HepG2 (cell line): ENCODE data around the gene TXNDC2. TPM values are rescaled to one million over a fixed set of nuclear protein-coding genes. Genes with fewer than 3 reads are reported as not detected.

ENCODE experiments used
- ATAC-seq: fragments of 200-7000 bp; cut with Tn5 transposase; 3 replicates; pipeline ENCODE4 v1.9.1; 2020; ENCODE audit warnings: mild to moderate bottlenecking, moderate library complexity
- BruUV-seq: library from RNA; stranded (reverse); fragments of 400-500 nt; replicated peaks from 2 replicates; lab custom pipeline; 2021; lab: Mats Ljungman, UMichigan
- CTCF ChIA-PET: fragments of 300-600 bp; formaldehyde crosslinking; extraction: SDS; loops from one replicate; lab custom pipeline; 2021; ENCODE audit warnings: low total read pairs, inconsistent platforms, low intra/inter-chr PET ratio; lab: Yijun Ruan, JAX
- POLR2A ChIA-PET: fragments of 350-600 bp; sonication (Branson Sonifier 250); formaldehyde crosslinking; loops from one replicate; lab custom pipeline; 2020; ENCODE audit warnings: antibody characterized with exemption, inconsistent platforms; lab: Yijun Ruan, JAX
- DNase-seq: peaks from one replicate; pipeline ENCODE4 v3.0.0-alpha.2; 2015; ENCODE audit warnings: low spot score
- FAIRE-seq: peaks from 3 replicates; lab custom pipeline; 2011; peaks lifted over from hg19 to GRCh38; lab: Jason Lieb, UNC
- H2AFZ ChIP-seq: one replicate; pipeline ENCODE4 v1.6.1; 2011; ENCODE audit warnings: low read length, inconsistent platforms
- H3K27ac ChIP-seq: fragments of 300-600 bp; 3 replicates; pipeline ENCODE4 v1.8.0; 2011; ENCODE audit warnings: mixed run types, mild to moderate bottlenecking, mixed read lengths, low read length, inconsistent platforms; ENCODE audit not compliant: insufficient read depth; ENCODE audit errors: extremely low read length
- H3K27me3 ChIP-seq, 2 experiments: fragments of 200-600 bp in 1 of 2; 2 replicates in 1 of 2; 3 replicates in 1 of 2; pipeline versions ENCODE4 v1.6.0 to v1.8.0; 2011; ENCODE audit warnings: low read length in 2 of 2, mild to moderate bottlenecking in 2 of 2, moderate library complexity in 2 of 2, inconsistent platforms in 1 of 2; ENCODE audit not compliant: insufficient read depth in 2 of 2, control insufficient read depth in 1 of 2
- H3K36me3 ChIP-seq, 2 experiments: fragments of 200-600 bp in 1 of 2; replicated peaks in 1 of 2; 2 replicates in 1 of 2; 3 replicates in 1 of 2; pipeline versions ENCODE4 v1.5.1 to v1.8.0; 2011; ENCODE audit warnings: low read length in 2 of 2, inconsistent platforms in 1 of 2; ENCODE audit not compliant: insufficient read depth in 2 of 2, control insufficient read depth in 1 of 2
- H3K4me1 ChIP-seq: 2 replicates; pipeline ENCODE4 v1.5.1; 2012; ENCODE audit warnings: low read length, inconsistent platforms; ENCODE audit not compliant: insufficient read depth
- H3K4me2 ChIP-seq: 2 replicates; pipeline ENCODE4 v1.6.0; 2011; ENCODE audit warnings: low read depth, low read length, inconsistent platforms
- H3K4me3 ChIP-seq, 3 experiments: fragments of 200-600 bp in 1 of 3; sonication (generic), shearing (Covaris generic) in 1 of 3; replicated peaks in 1 of 3; 2 replicates each; pipeline ENCODE4 v1.5.1; 2011 to 2016; ENCODE audit warnings: low read length in 3 of 3, inconsistent platforms in 2 of 3, low read depth in 2 of 3, mild to moderate bottlenecking in 2 of 3, control low read depth in 1 of 3, mixed read lengths in 1 of 3; ENCODE audit not compliant: insufficient read depth in 1 of 3
- H3K79me2 ChIP-seq: one replicate; pipeline ENCODE4 v1.6.1; 2011; ENCODE audit warnings: low read length, inconsistent platforms; ENCODE audit not compliant: insufficient read depth
- H3K9ac ChIP-seq: 2 replicates; pipeline ENCODE4 v1.6.0; 2011; ENCODE audit warnings: mild to moderate bottlenecking, low read depth, low read length, inconsistent platforms; ENCODE audit not compliant: insufficient read depth
- H3K9me3 ChIP-seq: 2 replicates; pipeline ENCODE4 v1.5.1; 2012; ENCODE audit warnings: mild to moderate bottlenecking, low read length
- H4K20me1 ChIP-seq: 2 replicates; pipeline ENCODE4 v1.6.0; 2011; ENCODE audit warnings: inconsistent platforms, mild to moderate bottlenecking, low read length, moderate library complexity; ENCODE audit not compliant: insufficient read depth
- ATF7-NPFF ChIP-seq: sonication (generic); formaldehyde crosslinking; IDR thresholded peaks from 2 replicates; pipeline ENCODE4 v1.8.1; 2023; ENCODE audit warnings: mild to moderate bottlenecking, low read depth, missing genetic modification reagents, moderate library complexity
- MZF1 ChIP-seq: sonication (generic); formaldehyde crosslinking; IDR thresholded peaks from 2 replicates; pipeline ENCODE4 v1.8.1; 2023; ENCODE audit warnings: mild to moderate bottlenecking, missing genetic modification reagents, borderline replicate concordance
- SOX13 ChIP-seq, 3 experiments: fragments of 450-650 bp in 1 of 3; sonication (generic) in 1 of 3; formaldehyde crosslinking in 1 of 3; IDR thresholded peaks in 2 of 3; conservative IDR thresholded peaks in 1 of 3; 2 replicates each; pipeline versions ENCODE4 v1.5.0 to v1.6.1; 2016 to 2020; ENCODE audit warnings: antibody characterized with exemption in 1 of 3, mild to moderate bottlenecking in 1 of 3, missing compliant biosample characterization in 1 of 3, missing genetic modification reagents in 1 of 3, moderate library complexity in 1 of 3
- ZNF207 ChIP-seq: fragments of 450-650 bp; IDR thresholded peaks from 2 replicates; pipeline ENCODE4 v1.6.1; 2016; ENCODE audit warnings: antibody characterized with exemption, borderline replicate concordance
- ZNF24 ChIP-seq: fragments of 450-650 bp; IDR thresholded peaks from 2 replicates; pipeline ENCODE4 v1.6.1; 2017; ENCODE audit warnings: antibody characterized with exemption, mild to moderate bottlenecking
- ZNF468 ChIP-seq: sonication (generic); formaldehyde crosslinking; IDR thresholded peaks from 2 replicates; pipeline ENCODE4 v1.8.0; 2022; ENCODE audit warnings: mild to moderate bottlenecking, moderate library complexity, missing genetic modification reagents
- ZNF724P ChIP-seq: sonication (generic); formaldehyde crosslinking; IDR thresholded peaks from 2 replicates; pipeline ENCODE4 v1.8.0; 2022; ENCODE audit warnings: missing genetic modification reagents, borderline replicate concordance
- WGBS: methylation state at CpG from one replicate; pipeline ENCODE4 v1.1.6; 2017; ENCODE audit warnings: low lambda C conversion rate; 5-methylcytosine and 5-hydroxymethylcytosine counted together
- in situ Hi-C: cut with HindIII; loops from 2 replicates; pipeline ENCODE4 v1.10.0; 2017; ENCODE audit warnings: low pct_unique_long_range_greater_than_20kb; ENCODE audit not compliant: extremely low pct_ligation_motif_present
- intact Hi-C: fragments of 100-400 bp; cut with micrococcal nuclease; formaldehyde crosslinking; loops from one replicate; pipeline ENCODE4 v1.10.0; 2022; ENCODE audit not compliant: unreplicated experiment
- polyA plus RNA-seq, 8 experiments: library from polyadenylated mRNA; depleted of rRNA in 3 of 8; stranded (reverse) in 7 of 8; unstranded in 1 of 8; fragments of >200 nt; fragmentation: Illumina TruSeq in 4 of 8; extraction: Trizol in 4 of 8; gene quantifications; 2 replicates each; pipeline versions ENCODE4 v1.2.1 to v1.2.3, GENCODE V29; 2011 to 2016; ENCODE audit warnings: low read depth in 4 of 8, missing spikeins in 1 of 8, mixed read lengths in 1 of 8; ENCODE audit not compliant: insufficient read depth in 1 of 8
- total RNA-seq, 5 experiments: library from RNA; depleted of rRNA; stranded (reverse); fragments of >200 nt; fragmentation: Illumina TruSeq; extraction: Trizol; gene quantifications; 2 replicates each; pipeline ENCODE4 v1.2.3, GENCODE V29; 2016; ENCODE audit warnings: low read depth in 1 of 5
- TF ChIP-seq, protein P1 (sequence below): sonication (generic); formaldehyde crosslinking; IDR thresholded peaks from 2 replicates; pipeline ENCODE4 v1.5.1; 2020; ENCODE audit warnings: mild to moderate bottlenecking, missing genetic modification reagents, moderate library complexity
- TF ChIP-seq, protein P2 (sequence below): sonication (generic); formaldehyde crosslinking; IDR thresholded peaks from 2 replicates; pipeline ENCODE4 v1.4.0; 2020; ENCODE audit warnings: missing genetic modification reagents

TXNDC2 gene
- total and polyA plus RNA-seq, 2 of the 13 experiments (the other 11 are each of a cell fraction or from before 2014, with no cell fraction given) = not detected

GRCh38 chr18:9931146-9931545, 45.4 kb downstream of the TXNDC2 start:
- no peak for FAIRE-seq
- H4K20me1 ChIP-seq = peaks cover 66% of the 10 kb centered on the region

DNA sequence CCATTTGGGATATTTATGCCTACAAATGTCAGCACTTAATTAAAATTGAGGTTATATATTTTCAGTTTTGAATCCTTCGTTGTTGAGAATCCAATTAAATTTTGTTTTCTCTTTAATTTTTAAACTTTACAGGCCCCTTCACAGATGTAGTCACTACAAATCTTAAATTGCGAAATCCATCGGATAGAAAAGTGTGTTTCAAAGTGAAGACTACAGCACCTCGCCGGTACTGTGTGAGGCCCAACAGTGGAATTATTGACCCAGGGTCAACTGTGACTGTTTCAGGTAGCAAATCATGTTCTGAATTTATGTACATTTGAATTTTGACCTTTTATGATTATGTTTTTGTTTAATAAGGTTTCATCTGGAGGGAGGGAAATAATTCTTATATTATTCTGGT, 45.9 kb downstream of the TXNDC2 start:
- H3K9me3 ChIP-seq = no peaks in the 10 kb centered on the region
- H3K27me3 ChIP-seq = no peaks in the 10 kb centered on the region
- no peak overlapping the region for H3K9ac ChIP-seq
- H2AFZ ChIP-seq = no peak overlapping the region
- ChIA-PET CTCF (no interaction called here), POLR2A (no interaction called here)
- H4K20me1 ChIP-seq = peaks cover 60% of the 10 kb centered on the region
- ATAC-seq (peak; percentile 75), FAIRE-seq (peak; percentile 18), DNase-seq (no peak)
- 25% methylated on average over 5 of the region's 5 CpGs for WGBS
- H3K4me3 ChIP-seq = no peak overlapping the region; a peak in 1 of 6 replicates
- H3K4me1 ChIP-seq = peaks cover 67% of the 10 kb centered on the region
- peaks cover 86% of the 10 kb centered on the region for H3K79me2 ChIP-seq
- peak overlapping the region; percentile 34 for H3K27ac ChIP-seq
- H3K36me3 ChIP-seq = peaks cover 2 to 28% of the 10 kb centered on the region in 2 experiments
- BruUV-seq = no TSS peak
- intact Hi-C loops = no loop called here
- H3K4me2 ChIP-seq = peak overlapping the region; percentile 44
- in situ Hi-C loops = no loop called here
- TF ChIP-seq ZNF468 (CRISPR knock-in tag) = no peak
- TF ChIP-seq, protein P1, sequence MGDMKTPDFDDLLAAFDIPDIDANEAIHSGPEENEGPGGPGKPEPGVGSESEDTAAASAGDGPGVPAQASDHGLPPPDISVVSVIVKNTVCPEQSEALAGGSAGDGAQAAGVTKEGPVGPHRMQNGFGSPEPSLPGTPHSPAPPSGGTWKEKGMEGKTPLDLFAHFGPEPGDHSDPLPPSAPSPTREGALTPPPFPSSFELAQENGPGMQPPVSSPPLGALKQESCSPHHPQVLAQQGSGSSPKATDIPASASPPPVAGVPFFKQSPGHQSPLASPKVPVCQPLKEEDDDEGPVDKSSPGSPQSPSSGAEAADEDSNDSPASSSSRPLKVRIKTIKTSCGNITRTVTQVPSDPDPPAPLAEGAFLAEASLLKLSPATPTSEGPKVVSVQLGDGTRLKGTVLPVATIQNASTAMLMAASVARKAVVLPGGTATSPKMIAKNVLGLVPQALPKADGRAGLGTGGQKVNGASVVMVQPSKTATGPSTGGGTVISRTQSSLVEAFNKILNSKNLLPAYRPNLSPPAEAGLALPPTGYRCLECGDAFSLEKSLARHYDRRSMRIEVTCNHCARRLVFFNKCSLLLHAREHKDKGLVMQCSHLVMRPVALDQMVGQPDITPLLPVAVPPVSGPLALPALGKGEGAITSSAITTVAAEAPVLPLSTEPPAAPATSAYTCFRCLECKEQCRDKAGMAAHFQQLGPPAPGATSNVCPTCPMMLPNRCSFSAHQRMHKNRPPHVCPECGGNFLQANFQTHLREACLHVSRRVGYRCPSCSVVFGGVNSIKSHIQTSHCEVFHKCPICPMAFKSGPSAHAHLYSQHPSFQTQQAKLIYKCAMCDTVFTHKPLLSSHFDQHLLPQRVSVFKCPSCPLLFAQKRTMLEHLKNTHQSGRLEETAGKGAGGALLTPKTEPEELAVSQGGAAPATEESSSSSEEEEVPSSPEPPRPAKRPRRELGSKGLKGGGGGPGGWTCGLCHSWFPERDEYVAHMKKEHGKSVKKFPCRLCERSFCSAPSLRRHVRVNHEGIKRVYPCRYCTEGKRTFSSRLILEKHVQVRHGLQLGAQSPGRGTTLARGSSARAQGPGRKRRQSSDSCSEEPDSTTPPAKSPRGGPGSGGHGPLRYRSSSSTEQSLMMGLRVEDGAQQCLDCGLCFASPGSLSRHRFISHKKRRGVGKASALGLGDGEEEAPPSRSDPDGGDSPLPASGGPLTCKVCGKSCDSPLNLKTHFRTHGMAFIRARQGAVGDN (CRISPR knock-in tag) = no peak
- TF ChIP-seq, protein P2, sequence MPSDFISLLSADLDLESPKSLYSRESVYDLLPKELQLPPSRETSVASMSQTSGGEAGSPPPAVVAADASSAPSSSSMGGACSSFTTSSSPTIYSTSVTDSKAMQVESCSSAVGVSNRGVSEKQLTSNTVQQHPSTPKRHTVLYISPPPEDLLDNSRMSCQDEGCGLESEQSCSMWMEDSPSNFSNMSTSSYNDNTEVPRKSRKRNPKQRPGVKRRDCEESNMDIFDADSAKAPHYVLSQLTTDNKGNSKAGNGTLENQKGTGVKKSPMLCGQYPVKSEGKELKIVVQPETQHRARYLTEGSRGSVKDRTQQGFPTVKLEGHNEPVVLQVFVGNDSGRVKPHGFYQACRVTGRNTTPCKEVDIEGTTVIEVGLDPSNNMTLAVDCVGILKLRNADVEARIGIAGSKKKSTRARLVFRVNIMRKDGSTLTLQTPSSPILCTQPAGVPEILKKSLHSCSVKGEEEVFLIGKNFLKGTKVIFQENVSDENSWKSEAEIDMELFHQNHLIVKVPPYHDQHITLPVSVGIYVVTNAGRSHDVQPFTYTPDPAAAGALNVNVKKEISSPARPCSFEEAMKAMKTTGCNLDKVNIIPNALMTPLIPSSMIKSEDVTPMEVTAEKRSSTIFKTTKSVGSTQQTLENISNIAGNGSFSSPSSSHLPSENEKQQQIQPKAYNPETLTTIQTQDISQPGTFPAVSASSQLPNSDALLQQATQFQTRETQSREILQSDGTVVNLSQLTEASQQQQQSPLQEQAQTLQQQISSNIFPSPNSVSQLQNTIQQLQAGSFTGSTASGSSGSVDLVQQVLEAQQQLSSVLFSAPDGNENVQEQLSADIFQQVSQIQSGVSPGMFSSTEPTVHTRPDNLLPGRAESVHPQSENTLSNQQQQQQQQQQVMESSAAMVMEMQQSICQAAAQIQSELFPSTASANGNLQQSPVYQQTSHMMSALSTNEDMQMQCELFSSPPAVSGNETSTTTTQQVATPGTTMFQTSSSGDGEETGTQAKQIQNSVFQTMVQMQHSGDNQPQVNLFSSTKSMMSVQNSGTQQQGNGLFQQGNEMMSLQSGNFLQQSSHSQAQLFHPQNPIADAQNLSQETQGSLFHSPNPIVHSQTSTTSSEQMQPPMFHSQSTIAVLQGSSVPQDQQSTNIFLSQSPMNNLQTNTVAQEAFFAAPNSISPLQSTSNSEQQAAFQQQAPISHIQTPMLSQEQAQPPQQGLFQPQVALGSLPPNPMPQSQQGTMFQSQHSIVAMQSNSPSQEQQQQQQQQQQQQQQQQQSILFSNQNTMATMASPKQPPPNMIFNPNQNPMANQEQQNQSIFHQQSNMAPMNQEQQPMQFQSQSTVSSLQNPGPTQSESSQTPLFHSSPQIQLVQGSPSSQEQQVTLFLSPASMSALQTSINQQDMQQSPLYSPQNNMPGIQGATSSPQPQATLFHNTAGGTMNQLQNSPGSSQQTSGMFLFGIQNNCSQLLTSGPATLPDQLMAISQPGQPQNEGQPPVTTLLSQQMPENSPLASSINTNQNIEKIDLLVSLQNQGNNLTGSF (CRISPR knock-in tag) = no peak
- TF ChIP-seq ZNF207 = no peak
- no peak for TF ChIP-seq MZF1 (CRISPR knock-in tag)
- TF ChIP-seq ZNF724P (CRISPR knock-in tag) = no peak
- no peak for TF ChIP-seq SOX13 (IDR thresholded peaks at IDR 0.05)
- peak in 1 of 2 experiments; percentile 23; a peak in 1 of 4 replicates for TF ChIP-seq SOX13 (CRISPR knock-in tag; conservative IDR thresholded peaks at IDR 0.05 in 1 of 2, IDR thresholded peaks at IDR 0.05 in 1 of 2)

More at GRCh38 chr18:9931146-9931545, 45.4 kb downstream of the TXNDC2 start:
- Histone ChIP-seq H3K36me3 (peaks cover 1 to 24% of the 10 kb centered on the region in 2 experiments; a peak in 4 of 5 replicates), H3K9ac (no peak overlapping the region)
- BruUV-seq = no TSS peak
- CTCF ChIA-PET = no interaction called here
- no peak for TF ChIP-seq ATF7-NPFF
- peak; percentile 81 for TF ChIP-seq ZNF24
- TF ChIP-seq, all 625 proteins: peak for 1
- Histone ChIP-seq H3K9me3 (no peaks in the 10 kb centered on the region), H3K27me3 (no peaks in the 10 kb centered on the region), H3K4me1 (peaks cover 72% of the 10 kb centered on the region), H3K27ac (peak overlapping the region; percentile 34), H3K4me3 (no peak overlapping the region; a peak in 1 of 6 replicates), H3K79me2 (peaks cover 88% of the 10 kb centered on the region), H3K4me2 (peak overlapping the region; percentile 44), H2AFZ (no peak overlapping the region)
- intact Hi-C loops = no loop called here
- ATAC-seq = no peak
- POLR2A ChIA-PET = no interaction called here
- 87% methylated on average over 1 of the region's 1 CpG for WGBS
- in situ Hi-C loops = no loop called here
- no peak for DNase-seq
